IPS-NIHi11 (cell line): Measurements from ENCODE around the gene ACAA1.
"Not testable (repeated sequence)": the region's sequence is repeated elsewhere in the genome, so short reads cannot be mapped to it uniquely, and the experiment has no call there.

Experiments used
- DNase-seq: peaks from one replicate; pipeline ENCODE4 v3.0.0; 2012; ENCODE audit warnings: mixed read lengths, low spot score

ACAA1 gene

GRCh38 chr3:38134517-38135143, 2.3 kb downstream of the ACAA1 start:
- not testable (repeated sequence) for DNase-seq

- DNase-seq = no peak
These were observed 3.1 kb downstream of the ACAA1 start for GRCh38 chr3:38133557-38134405.

- DNase-seq = no peak
These were observed 3.7 kb downstream of the ACAA1 start for GRCh38 chr3:38133209-38133556.

GRCh38 chr3:38131621-38132369, 5.1 kb downstream of the ACAA1 start:
- peak; percentile 67 for DNase-seq

GRCh38 chr3:38130631-38131065, 6.3 kb downstream of the ACAA1 start:
- no peak for DNase-seq

- no peak for DNase-seq
These were observed 7.9 kb downstream of the ACAA1 start for GRCh38 chr3:38129058-38129457.

- DNase-seq = no peak
These were observed 8.6 kb downstream of the ACAA1 start for GRCh38 chr3:38128303-38128655.

- DNase-seq = no peak
These were observed 9.2 kb downstream of the ACAA1 start for GRCh38 chr3:38127611-38128302.

GRCh38 chr3:38126121-38126892, 10.6 kb downstream of the ACAA1 start:
- no peak for DNase-seq

GRCh38 chr3:38125305-38126120, 11.4 kb downstream of the ACAA1 start:
- DNase-seq = no peak

GRCh38 chr3:38124324-38125122, 12.4 kb downstream of the ACAA1 start:
- DNase-seq = no peak

GRCh38 chr3:38122712-38123290, 14.1 kb downstream of the ACAA1 start:
- DNase-seq = no peak

- no peak for DNase-seq
These were observed 15.0 kb downstream of the ACAA1 start for GRCh38 chr3:38121832-38122461.

- no peak for DNase-seq
These were observed 15.5 kb downstream of the ACAA1 start for GRCh38 chr3:38121451-38121831.

- no peak for DNase-seq
These were observed 16.1 kb downstream of the ACAA1 start for GRCh38 chr3:38120693-38121450.

GRCh38 chr3:38119821-38120692, 16.9 kb downstream of the ACAA1 start:
- no peak for DNase-seq

- DNase-seq = no peak
These were observed 17.7 kb downstream of the ACAA1 start for GRCh38 chr3:38119248-38119544.
